Stimulated activated CD4-positive, alpha-beta T cell treated with anti-CD3 and anti-CD28 coated beads, Interleukin-4, amount 100 ng/mL, for 24 hours (primary cell): ENCODE measurements around the gene BCAS3.

Experiments used
- DNase-seq: peaks from one replicate; pipeline ENCODE4 v3.0.0-alpha.2; 2020

Gene BCAS3

DNA sequence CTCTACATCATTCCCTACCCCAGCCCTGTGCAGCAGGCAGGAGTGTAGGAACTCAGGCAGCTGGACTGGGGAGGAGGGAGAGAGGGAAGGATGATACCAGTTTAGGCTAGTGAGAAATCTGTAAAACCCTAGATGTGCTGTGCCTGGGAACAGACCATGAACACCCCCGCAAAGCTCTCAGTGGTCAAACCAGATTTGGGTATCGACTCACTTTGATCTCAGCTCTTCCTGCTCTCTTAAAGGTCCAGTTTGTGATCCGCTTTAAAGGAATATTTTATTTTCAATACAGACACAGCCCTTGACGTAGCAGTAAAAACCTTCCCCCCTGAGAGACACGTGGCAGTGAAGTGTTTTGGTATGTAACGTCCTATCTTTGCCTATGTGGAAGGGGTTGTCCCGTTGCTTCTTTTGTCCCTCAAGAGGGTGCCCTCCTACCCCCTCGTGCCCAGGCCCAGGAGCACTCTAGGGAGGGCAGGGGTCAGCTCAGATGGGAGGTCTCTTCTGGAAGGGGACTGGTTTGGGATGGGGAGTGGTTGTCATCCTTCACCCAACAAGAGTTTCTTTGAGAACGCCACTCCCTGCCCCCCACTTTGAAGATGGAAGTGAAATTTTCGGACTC is 702.7 kb downstream of the BCAS3 start:
- no peak for DNase-seq

DNA sequence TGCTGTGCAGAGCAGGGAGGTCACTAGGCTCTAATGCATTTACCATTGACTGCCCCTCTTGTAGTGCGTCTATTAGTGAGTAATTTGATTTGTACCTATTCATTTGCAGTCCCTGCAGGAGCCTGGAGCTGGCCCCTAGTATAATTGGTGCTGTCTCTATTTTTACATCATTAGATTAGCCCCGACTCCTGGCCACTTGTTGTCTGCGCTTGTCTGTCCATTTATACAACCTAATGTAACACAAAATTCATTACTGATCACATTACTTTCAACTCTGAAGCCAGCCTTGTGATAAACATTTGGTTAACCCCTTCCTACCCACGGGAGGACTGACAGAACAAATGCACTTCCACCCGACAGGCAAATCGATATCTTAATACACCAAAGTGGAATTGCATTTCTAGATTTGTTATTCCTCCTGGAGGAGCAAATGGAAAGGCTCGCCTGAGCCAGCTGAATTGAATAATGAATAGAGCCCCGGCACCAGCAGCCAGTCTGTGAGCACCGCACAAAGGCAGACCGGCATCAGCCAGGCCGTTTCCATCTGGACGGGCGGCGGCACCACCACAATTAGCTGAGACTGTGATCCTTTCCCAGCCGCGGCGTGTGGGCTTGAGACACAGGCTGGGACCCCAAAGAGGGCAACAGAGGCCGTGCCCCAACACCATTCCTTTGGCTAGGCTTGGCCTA is 703.3 kb downstream of the BCAS3 start:
- DNase-seq = no peak

DNA sequence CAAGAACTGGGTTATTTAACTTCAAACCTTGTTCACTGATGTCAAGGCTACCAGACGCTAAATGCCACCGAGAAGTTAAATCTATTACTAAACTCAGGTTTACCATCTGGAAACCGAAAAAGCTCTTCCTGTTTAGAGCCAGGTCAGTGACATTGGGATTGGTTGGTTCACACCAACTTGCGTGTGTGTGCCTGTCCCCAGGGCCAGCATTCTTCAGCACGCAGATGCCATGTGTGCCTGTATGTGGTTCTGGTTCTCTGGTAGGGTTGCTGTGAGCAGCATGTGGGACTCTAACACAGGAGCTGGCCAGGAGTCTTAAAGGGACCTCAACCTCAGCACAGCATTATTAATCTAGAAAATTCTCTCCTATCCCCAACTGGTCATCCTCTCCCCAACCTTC is 703.9 kb downstream of the BCAS3 start:
- DNase-seq = no peak

DNA sequence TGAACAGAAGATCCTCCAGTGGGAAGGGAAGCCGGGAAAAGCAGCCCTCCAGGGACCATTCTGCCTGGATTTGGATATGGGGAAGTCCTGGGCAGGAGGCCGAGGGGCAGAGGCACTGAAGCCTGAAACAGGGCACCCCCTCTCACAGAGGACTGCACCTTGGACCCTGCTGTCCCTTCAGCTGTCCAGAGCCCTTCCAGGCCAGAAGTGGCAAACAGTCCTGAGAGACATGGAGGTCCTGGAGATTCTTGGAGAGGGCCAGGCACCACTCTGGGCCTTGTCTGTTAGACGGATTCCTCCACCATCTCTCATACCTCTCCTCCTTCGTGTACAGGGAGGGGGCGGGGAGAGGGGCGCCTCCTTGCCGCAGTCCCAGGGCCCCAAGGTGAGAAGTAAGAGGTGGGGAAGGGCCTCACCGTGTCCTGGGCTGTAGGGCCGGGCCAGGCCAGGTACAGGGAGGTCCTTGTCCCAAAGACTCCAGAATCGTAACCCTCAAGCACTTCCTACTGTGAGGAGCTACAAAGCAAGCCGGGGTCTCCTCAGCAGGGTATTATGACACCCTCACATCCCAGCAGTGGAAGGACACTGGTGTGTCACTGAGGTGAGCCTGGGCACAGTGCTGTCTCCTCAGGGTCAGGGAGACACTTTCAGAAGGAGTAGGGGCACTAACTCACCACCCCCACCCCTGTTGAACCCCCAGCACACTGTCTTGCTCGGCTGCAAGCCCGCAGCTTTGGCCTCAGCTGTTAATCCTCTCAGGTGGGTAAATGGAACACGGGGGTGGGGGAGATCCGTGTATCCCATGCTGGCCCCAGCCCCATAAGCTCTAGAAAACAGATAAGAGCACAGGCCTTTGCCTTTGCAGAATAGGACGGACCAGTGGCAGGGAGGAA is 705.4 kb downstream of the BCAS3 start:
- no peak for DNase-seq

DNA sequence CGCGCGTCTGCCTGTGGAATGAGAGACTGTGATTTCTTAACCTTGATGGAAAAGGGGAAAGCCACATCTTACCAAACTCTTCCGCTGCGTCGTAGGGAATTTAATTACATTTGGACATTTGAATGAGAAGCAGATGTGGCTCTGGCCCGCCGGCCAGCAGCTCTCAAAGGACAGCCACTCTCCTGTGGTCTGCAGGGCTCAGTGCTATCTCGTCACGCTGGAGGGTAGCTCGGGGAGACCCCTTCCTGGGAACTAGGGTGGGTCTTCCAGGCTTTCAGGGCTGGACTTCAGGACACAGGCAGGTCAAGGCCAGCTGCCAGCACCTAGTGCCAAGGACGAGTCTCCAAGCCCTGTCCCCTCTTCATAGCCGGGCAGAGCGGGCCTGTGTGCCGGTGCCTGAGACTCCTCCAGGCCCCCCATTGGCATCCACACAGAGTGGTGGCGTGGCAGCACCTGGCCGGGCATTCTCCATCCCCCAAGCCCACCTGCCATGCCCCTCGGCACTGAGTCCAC is 706.1 kb downstream of the BCAS3 start:
- DNase-seq = no peak

DNA sequence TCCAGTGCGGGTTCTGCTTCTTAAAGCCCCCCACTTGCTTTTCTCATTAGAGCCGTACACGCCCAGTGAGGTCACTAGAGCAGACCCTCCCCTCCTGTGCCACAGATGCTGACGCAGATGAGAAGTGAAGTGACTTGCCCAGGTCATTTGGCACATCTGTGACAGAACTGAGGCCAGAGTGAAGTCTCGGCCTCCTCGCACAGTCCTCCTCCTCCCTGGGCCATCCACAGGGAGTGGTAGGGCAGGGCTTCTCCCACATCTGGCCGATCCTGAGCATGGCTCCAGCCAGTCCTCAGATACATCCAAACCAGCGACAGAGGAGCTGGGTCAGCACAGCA is 706.7 kb downstream of the BCAS3 start:
- no peak for DNase-seq

DNA sequence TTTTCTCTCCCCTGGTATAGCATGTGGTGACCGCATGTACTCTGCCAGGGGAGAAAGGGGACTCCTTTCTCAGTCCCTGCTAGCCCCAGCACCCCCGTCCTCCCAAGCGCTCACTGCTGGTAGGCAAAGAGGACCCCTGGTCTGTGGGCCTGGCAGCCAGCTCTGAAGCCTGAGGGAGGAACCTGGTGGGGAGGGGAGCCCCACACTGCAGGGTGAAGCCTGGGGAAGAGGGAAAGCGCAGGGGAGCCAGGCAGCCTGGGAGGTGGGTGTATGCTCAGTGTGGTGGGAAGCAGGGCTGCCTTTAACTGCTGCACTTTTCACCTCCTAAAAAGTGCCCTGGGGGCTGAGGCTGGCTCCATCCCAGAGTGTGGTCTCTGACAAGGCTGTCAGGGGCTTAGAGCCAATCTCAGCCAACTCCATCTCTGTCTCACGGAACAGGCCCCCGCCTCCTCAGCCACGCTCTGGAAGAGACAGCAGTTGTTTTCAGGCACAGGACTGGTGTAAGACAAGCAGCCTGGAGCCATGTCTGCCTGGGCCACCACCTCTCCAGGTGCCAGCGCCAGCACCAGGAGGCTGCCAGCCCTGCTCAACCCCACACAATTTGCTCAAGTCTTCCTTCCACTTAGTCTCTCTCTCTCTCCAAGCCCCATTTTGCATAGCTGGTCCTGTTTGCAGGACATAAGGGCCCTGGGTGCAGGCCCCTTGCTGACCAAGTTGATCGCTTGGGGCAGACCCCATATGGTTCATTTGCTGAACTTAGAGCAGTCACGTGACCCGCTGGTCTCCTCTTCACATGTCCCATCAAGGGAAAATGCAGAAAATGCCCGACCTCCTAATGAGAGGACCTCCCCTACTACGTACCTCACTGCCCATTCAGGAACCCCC is 707.3 kb downstream of the BCAS3 start:
- DNase-seq = no peak

DNA sequence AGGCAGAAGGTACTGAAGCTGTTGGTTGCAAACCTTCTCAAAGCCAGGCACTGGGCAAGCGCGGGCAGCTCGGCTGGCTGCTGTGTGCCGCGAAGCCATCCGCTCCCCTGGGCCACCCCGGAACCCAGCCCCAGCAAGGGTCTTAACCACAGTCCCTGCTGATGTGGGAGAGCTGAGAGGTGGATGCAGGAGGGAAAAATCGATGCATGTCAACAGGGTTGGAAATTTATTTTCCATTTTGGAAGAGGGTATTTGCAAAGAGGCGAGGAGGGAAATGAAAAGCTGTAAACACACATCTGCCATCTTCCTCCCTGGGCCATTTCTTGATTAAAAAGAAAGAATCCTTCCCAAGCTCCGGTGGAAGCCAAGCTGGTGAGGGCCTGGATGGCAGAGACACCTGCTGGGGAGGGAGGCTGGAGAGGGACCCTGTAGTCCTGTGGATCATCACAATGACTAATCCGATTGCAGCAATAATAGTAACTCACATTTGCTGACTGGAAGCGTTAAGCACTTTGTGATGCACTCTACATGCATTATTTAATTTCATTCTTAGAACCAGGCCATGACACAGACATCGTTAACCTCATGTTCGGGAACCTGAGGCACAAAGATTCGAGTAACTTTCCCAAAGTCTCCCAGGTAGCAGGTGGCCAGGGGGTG is 708.1 kb downstream of the BCAS3 start:
- DNase-seq = no peak

DNA sequence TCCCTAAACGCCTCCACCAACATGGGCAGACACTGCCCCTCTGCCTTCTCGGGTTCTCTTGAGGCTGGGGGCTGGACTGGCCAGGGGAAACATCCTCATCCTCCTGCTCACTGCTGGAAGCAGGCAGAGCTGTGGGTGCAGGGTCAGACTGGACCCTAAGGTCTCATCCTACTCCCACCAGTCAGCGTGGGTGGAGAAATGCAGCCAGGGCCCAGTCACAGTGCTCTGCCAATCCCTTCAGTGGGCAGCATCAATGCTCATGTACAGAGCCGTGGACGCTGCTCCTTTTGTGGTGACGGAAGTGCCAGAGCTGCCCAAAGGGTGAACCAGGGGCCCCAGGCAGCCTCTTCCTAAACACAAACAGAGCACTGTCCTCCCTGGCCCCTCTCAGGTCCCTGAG is 708.6 kb downstream of the BCAS3 start:
- DNase-seq = no peak

DNA sequence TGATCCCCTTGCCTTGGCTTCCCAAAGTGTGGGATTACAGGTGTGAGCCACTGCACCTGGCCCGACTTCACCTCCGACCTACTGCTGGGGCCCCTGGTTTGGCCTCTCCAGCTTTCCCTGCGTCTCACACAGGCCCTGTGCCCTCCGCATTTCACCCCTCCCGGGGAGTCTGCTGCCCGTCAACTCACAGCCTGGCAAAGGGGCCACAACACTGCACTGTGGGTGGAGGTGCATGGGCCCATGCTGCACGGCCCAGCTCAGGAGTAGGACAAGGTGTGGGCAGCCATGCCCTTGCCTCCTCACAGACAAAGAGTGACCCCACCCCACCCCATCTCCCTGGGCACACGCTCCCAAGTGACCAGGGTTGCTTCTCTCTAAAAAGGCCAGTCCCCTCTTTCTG is 709.4 kb downstream of the BCAS3 start:
- DNase-seq = no peak

DNA sequence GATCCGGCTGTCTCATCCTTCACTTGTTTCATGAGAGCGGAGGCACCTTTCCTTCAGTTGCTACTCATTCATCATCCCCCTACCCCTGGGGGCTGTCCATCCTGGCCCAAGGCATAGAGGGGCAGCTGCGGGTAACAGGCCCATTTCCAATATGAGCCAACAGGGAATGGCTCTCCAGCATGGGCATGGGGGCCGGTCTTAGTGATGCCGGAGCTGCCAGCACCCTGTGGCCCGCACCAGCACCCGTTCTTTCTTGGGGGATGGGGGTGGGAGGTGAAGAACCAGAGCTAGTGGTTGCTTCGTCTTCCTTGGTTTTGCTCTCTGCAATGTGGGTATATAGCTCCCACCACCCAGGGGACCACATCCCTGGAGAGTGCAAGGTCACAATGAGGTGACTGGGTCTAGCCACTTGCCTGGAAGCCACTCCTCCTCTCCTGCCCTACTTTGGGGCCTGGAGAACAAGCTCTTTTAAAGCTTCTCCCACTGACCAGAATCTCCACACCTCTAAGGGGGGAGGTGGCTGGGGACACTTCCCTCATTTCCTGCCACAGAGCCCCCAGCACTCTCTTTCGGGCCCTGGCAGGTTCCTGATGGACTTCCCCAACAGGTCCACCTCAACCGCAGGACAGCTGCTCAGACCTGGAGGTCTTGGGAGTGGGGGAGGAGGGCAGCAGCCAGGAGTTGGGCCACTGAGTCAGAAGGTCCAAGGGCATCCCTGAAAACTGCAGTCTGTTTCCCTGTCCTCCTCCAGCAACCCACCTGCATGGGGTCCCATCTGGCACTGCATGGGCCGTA is 710.1 kb downstream of the BCAS3 start:
- DNase-seq = no peak

DNA sequence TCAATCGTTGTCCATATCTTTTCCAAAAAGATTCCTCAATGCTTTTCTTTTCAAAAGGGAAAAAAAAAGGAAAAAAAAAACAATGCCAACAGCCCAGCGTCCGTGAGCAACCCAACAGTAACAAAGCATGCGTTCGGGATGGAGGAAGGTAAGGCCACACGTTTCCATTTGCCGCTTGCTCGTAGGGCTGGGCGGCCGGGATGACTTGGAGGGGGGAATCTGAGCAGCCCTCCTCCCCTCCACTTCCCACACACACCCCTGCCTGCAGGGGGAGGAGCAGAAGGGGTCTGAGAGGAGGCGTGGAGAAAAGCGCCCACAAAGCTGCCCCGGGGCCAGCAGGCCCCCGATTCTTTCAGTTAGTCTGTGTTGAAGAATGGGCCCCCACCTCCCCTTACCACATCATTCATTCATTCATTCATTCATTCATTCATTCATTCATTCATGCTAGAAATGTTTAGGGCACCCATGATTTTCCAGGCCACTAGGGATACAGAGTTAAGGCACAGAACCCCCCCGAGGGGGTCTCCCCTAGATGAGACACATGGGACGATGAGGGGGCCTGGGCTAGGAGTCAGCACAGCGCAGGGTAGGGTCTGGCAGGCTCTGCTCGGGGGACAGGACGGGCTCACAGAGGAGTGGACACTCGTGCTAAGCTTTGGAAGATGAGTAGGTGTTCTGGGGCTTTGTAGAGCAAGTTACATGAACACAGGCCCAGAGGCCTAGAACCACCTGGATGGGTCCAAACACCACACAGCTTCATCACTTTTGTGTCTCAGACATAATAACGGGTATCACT is 711.1 kb downstream of the BCAS3 start:
- no peak for DNase-seq

DNA sequence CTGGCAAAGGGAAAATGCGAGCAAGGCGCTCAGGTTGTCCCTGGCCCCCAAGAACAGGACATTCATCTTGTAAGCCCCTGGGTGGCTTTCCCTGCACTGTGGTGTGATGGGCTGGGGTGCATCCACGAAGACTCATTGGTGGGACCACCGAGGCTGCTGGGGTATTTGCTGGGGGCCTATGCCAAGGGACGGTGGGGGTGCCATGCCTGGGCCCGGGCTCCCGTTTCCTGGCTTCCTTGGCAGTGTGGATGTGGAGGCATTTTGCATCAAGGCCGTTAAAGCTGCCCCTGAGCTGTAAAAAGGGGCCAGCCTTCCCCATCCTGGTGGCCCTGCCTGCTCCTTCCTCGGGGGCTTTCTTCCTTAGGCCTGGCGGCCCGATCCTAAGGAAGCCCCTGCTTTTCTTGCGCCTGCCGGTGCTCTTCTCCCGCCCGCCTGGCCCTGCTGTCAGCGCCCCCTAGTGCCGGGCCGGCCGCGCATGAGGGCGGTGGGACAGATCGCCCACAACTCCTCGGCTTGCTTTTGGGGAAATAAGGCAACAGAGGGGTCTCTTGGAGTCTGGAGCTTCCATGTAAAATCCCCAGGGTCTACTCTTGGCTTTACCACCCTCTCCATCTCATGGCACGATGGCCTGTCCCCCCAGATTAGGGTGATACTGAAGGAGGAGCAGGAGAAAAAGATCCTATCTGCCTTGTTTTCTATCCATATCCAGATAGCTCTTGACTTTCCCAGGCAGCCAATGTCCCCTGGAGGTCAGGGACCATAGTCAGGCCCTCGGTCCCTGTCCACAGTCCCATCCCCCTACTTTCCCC is 712.2 kb downstream of the BCAS3 start:
- DNase-seq = peak; percentile 41

DNA sequence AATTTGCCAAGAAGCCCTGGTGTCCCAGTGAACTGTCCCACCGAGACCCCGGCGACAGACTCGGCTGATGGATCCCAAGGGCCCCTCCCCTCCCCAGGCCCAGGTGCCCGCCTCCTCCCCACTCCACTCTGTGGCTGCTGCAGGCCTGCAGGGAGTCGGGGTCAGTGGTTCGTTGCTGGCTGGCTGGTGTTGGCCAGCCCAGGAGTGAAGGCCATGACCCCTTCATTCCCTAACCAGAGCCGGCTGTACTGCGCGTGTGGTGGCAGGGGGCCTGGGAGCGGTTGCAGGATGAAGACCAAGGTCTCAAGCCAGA is 712.8 kb downstream of the BCAS3 start:
- no peak for DNase-seq

DNA sequence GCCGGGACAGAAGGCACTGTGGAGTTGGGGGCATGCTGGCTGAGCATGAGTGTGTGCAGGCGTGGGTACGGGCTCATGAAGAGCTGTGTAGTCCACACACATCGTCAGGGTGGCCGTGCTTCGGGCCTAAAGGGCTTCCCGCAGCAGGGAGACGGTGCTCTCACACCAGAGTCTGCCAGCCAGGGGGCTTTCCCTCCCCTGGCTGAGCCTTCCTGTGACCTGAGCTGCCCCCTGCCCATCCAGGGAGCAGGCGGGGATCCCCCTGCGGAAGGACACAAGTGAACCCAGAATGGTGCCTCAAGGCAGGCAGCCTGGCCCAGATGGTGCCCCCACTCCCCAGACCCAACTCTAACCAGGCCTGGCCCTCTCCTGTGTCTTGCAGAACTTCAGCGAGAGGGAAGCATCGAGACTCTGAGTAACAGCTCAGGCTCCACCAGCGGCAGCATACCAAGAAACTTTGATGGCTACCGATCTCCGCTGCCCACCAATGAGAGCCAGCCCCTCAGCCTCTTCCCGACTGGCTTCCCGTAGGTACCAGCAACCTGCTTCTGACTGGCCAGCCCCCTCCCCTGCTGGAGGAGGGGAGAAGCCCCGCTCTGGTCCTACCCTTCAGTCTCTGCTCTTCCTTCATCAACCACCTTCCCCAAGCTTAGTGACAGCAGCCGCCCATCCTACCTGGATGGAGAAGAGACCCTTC is 714.1 kb downstream of the BCAS3 start:
- no peak for DNase-seq

DNA sequence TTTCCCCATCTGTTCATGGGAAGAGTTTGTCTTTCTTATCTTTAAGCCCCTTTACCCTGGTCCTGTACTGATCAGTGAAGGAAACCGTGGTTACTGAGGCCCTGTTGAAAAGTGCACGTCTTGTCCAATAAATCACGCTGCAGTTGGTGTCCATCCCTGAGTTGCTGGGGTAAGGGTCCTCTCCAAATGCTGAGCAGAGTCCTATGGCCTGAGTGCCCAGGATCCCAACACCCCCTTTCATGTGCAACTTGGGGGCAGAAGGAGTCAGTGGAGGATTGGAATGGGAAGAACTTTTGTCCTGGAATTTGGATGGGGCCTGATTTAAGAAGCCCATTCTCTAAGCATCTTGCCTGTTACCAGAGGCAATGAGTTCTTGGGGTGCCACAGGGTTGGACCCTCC is 715.0 kb downstream of the BCAS3 start:
- DNase-seq = no peak

DNA sequence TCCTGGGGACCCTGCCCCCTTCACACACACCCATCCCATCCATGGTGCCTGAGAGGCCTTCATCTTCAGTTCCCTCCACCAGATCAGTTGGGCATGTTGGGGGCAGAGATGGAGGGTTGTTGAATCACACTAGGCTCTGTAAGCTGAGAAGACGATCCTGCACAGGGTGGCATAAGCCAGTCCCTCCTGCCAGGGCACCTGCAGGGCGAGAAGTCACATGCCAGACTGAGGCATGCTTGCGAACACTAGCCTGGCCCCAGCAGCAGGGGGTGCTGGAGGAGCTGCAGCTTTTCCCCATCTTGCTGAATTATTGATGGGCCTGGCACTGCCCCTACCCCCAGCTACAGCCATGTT is 715.9 kb downstream of the BCAS3 start:
- no peak for DNase-seq

DNA sequence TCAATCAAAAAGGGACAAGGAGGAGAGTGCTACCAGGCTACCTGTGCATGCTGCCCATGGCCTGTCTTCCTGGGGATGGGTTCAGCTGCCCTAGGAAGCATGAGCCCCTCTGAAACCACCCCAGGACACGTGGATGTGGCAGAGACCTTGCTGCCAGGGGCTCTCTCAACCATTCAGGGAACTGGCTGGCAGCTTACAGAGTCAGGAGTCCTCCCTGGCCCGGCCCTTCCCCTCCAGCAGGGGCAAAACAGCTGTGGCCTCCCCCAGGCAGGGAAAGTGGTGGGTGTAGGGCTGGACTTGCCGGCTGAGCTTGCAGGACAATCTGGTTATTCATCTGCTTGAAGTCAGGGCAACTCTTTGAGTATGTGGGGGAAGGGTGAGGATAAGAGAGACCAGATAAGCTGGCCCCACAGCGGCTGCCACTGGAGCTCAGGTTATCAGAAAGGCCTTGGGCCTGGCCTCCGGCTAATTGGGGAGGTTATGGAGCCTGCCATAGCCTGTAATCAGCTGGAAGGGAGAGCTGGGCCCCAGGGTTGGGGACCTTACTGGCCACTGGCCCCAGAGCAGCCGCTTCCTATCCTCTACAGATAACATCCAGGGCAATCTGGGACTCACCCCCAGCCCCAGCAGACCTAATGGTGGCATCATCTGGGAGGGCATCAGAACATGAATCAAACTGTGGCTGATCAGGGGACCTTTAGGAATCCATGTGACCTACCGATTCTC is 716.4 kb downstream of the BCAS3 start:
- DNase-seq = no peak
